HG03045 (cell line): ENCODE measurements around the gene TBC1D30.

ENCODE experiments used
- ATAC-seq: cut with Tn5 transposase; IDR thresholded peaks from one replicate; pipeline ENCODE4 v1.9.1; 2021; ENCODE audit warnings: mild to moderate bottlenecking, moderate library complexity; ENCODE audit not compliant: unreplicated experiment

Gene TBC1D30

GRCh38 chr12:64903479-64904152 is 79.2 kb downstream of the TBC1D30 start:
- ATAC-seq, result no peak

- no peak for ATAC-seq
These were observed 82.7 kb downstream of the TBC1D30 start for GRCh38 chr12:64907097-64907496.

DNA sequence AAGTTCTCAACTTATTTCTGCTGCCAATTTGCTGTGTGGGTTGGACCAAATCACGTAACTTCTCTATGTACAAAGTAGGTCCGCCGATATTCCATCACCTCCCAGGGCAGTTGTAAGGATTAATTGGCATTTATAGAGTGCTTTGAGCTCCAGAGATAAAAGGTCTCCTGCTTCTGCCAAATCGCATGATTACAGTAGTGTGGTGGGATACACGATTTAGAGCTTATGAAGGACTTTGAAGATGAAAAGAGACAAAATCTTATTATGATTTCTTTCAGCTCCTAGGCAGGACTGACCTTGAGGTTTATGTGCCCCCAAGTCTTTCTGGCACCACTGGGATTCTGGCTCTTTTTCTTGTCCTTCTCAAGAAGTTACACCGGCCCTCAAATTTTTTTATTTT is 84.7 kb downstream of the TBC1D30 start:
- no peak for ATAC-seq

- ATAC-seq, result no peak
These were observed 86.6 kb downstream of the TBC1D30 start for GRCh38 chr12:64911081-64911480.

DNA sequence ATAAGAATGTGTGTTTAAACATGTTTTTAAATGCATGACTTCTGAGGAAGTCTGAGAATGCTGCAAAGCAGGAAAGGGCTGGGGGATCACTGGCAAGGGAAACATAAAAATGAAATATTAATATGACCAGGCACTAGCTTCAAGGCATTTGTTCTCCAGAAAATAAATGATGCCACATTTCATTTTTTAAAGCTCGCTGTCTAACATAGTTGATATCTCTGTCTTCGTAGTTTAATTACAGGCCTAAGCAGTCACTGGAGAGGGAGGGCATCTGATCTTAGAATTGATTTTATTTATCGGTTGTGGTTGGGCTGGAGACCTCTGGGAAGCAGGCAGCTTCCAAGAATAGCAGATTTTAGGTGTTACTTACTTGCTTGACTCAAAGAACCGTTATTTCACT is 87.5 kb downstream of the TBC1D30 start:
- ATAC-seq, result no peak

- no peak for ATAC-seq
These were observed 88.2 kb downstream of the TBC1D30 start for GRCh38 chr12:64912516-64913255.

DNA sequence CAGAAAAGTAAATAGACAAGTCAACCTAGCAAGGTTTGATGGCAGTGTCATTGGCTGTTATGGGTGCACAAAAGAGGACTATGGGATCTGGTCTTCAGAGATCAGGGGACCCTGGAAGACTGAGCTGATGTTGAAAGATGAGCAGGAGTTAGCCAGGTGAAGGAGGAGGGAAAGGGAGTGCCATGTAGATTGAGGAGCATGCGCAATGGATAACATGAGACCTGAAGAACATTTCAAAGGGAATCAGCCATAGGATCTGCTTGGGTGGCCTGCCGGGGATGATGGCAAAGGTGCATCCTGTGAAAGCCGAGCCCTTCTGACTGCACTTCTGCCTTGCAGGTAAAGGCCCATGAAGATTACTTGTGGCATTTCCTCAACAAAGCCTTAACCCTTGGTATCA is 90.8 kb downstream of the TBC1D30 start:
- ATAC-seq, result no peak

- no peak for ATAC-seq
These were observed 92.2 kb downstream of the TBC1D30 start for GRCh38 chr12:64916411-64917261.

DNA sequence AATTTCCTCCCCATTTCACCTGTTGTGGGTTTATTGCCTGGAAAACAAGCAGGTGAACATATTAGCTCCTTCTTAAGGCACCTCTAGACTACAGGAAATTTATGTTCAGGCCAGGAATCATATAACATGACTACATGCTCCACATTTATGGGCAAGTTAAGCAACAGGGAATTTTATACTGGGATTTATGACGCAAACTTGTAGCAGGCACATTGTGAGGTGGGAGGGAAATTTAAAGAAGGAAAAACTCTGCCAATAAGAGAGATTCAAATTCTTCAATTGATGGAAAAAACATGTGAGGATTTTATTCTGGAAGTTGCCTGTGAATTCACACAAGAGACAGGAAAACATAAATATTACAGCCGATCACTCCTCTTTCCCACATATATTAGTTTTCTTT is 93.9 kb downstream of the TBC1D30 start:
- ATAC-seq, result no peak

- ATAC-seq, result no peak
These were observed 94.4 kb downstream of the TBC1D30 start for GRCh38 chr12:64918801-64919200.

GRCh38 chr12:64922853-64923252 is 98.4 kb downstream of the TBC1D30 start:
- no peak for ATAC-seq

- no peak for ATAC-seq
These were observed 99.1 kb downstream of the TBC1D30 start for GRCh38 chr12:64923536-64923935.
